GM18868 (cell line): Measurements from ENCODE around the gene TAAR1.

Experiments
- ATAC-seq: cut with Tn5 transposase; IDR thresholded peaks from one replicate; pipeline ENCODE4 v1.9.1; 2021; ENCODE audit warnings: mild to moderate bottlenecking, moderate library complexity; ENCODE audit not compliant: unreplicated experiment

TAAR1 gene

GRCh38 chr6:132596201-132596600 is 62.8 kb downstream of the TAAR1 start:
- ATAC-seq = no peak
